Measurements from ENCODE around the gene SPINK13. TPM values are rescaled to one million over a fixed set of nuclear protein-coding genes. Genes with fewer than 3 reads are reported as not detected.

SPINK13 gene
- total and polyA plus RNA-seq, 2 of the 4 experiments (the other 2 are of a cell fraction) = not detected

DNA sequence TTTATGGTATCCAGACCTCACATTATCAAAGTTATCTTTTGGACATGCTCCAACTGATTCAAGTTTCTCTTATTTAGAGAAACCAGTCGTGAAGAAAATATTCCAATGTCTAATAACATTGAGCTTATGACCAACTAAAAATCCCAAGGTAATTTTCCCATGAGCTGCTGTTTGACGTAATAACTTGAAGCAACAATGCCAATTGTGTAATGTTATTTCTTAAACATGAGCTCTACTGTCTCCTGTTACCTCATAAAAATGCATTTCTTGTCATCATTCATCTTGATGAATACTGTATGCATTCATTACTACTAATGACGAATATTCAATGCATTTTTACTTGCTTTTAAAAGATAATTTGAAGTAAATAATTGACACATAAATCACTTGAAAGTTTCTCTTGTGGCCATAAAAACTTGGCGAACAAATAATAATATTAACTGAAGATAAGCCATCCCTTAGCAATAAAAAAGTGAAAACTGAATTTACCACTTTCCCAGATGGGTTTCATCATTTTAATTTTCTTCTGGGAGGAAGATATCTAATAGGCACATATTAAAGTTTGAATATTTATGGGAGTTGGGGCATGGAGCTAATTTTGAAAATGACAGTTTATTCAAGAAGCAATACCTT is 30.7 kb upstream of the SPINK13 start:
- no peak overlapping the region for H4K8ac ChIP-seq (ENCODE audit: low read depth in 2 of 2, low read length in 2 of 2)
- H3K4me1 ChIP-seq (ENCODE audit: control insufficient read depth, insufficient read depth, low read length) = no peaks in the 10 kb centered on the region
- ChIA-PET POLR2A (ENCODE audit: unreplicated experiment) (interaction anchor here (0.6 kb wide), 1 partner anchor 162 kb away, joined by 5 read pairs; no protein-coding TSS in a partner anchor), CTCF (interaction anchor here (0.6 kb wide), 1 partner anchor 182 kb away, joined by 4 read pairs; no protein-coding TSS in a partner anchor)
- H4K20me1 ChIP-seq (ENCODE audit: insufficient read depth, low read length) = no peaks in the 10 kb centered on the region
- H2AK5ac ChIP-seq (ENCODE audit: low read depth, low read length) = no peak overlapping the region
- no peak overlapping the region for H3K18ac ChIP-seq (ENCODE audit: low read depth, low read length)
- H3K4me3 ChIP-seq (ENCODE audit: insufficient read depth, low read depth, low read length) = no peak overlapping the region
- no peak overlapping the region for H4K91ac ChIP-seq (ENCODE audit: insufficient read depth, low read depth, low read length)
- no peak overlapping the region for H3K9ac ChIP-seq (ENCODE audit: low read depth, low read length)
- TF ChIP-seq NFE2L2 (IDR thresholded peaks at IDR 0.05; ENCODE audit: low read depth, low read length) (no peak), RFX5 (IDR thresholded peaks at IDR 0.05; ENCODE audit: low read depth, low read length) (no peak), MXI1 (IDR thresholded peaks at IDR 0.05; ENCODE audit: borderline replicate concordance, low read depth, low read length) (no peak)
- TF ChIP-seq, protein P1, sequence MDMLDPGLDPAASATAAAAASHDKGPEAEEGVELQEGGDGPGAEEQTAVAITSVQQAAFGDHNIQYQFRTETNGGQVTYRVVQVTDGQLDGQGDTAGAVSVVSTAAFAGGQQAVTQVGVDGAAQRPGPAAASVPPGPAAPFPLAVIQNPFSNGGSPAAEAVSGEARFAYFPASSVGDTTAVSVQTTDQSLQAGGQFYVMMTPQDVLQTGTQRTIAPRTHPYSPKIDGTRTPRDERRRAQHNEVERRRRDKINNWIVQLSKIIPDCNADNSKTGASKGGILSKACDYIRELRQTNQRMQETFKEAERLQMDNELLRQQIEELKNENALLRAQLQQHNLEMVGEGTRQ (IDR thresholded peaks at IDR 0.05; ENCODE audit: low read depth, low read length) = no peak
- H3K14ac ChIP-seq (replicated peaks; ENCODE audit: low read depth, low read length) = no peak overlapping the region
- H3K36me3 ChIP-seq (ENCODE audit: control insufficient read depth, insufficient read depth, low read length) = no peaks in the 10 kb centered on the region
- H2BK5ac ChIP-seq (ENCODE audit: low read depth, low read length, poor library complexity, severe bottlenecking) = no peak overlapping the region
- H2BK20ac ChIP-seq (ENCODE audit: low read depth, low read length) = no peak overlapping the region
- H3K9me3 ChIP-seq (ENCODE audit: control insufficient read depth, insufficient read depth, low read length) = no peaks in the 10 kb centered on the region
- H3K4ac ChIP-seq (ENCODE audit: low read depth, low read length) = no peak overlapping the region
- WGBS, 2 experiments (ENCODE audit: extremely low coverage in 2 of 2, insufficient read length in 1 of 2) = no CpG with 5 or more reads among the region's 4 CpGs
- H3K4me2 ChIP-seq (ENCODE audit: low read depth, low read length) = no peak overlapping the region
- BruUV-seq (replicated peaks) = no TSS peak
- intact Hi-C loops (cut with micrococcal nuclease) (no loop called here), in situ Hi-C loops (cut with MboI; ENCODE audit: low sequenced_read_pairs) (no loop called here), dilution Hi-C loops (cut with HindIII; ENCODE audit: low sequenced_read_pairs, unreplicated experiment) (no loop called here)
- ATAC-seq (ENCODE audit: low read depth) (no peak), DNase-seq (no peak)
- H3K27ac ChIP-seq (ENCODE audit: insufficient read depth, low read length) = no peak overlapping the region
- no peak overlapping the region for H4K5ac ChIP-seq (ENCODE audit: low read depth, low read length)
- H3K27me3 ChIP-seq (ENCODE audit: control insufficient read depth, insufficient read depth, low read length) = no peaks in the 10 kb centered on the region
- H2AK9ac ChIP-seq (replicated peaks; ENCODE audit: low read depth, low read length, poor library complexity) = no peak overlapping the region
- no peak overlapping the region for H2AFZ ChIP-seq (replicated peaks; ENCODE audit: low read length, poor library complexity)
- no peaks in the 10 kb centered on the region for H3K79me1 ChIP-seq (ENCODE audit: low read depth in 1 of 2, low read length in 2 of 2)
- no peak overlapping the region for H2BK120ac ChIP-seq (ENCODE audit: low read depth, low read length)
- H3K56ac ChIP-seq (ENCODE audit: extremely low read depth, insufficient read depth, low read length) = no peak overlapping the region
- H3K23ac ChIP-seq (ENCODE audit: low read depth, low read length) = no peak overlapping the region
- H2BK15ac ChIP-seq (ENCODE audit: low read depth, low read length) = no peak overlapping the region
- no peaks in the 10 kb centered on the region for H3K9me1 ChIP-seq (ENCODE audit: insufficient read depth, low read length)
